SJSA1 (cell line): ENCODE data around the gene TSEN34. TPM values are rescaled to one million over a fixed set of nuclear protein-coding genes. Genes with fewer than 3 reads are reported as not detected.
"Not testable (repeated sequence)": the region's sequence is repeated elsewhere in the genome, so short reads cannot be mapped to it uniquely, and the experiment has no call there.

Source experiments
- DNase-seq, 2 experiments: peaks; one replicate each; pipeline ENCODE4 v3.0.0-alpha.2; 2015 to 2020; ENCODE audit warnings: low spot score in 2 of 2, low read depth in 1 of 2
- H3K27ac ChIP-seq: fragments of 250-450 bp; sonication (Bioruptor Pico); 2 replicates; pipeline ENCODE4 v1.5.1; 2020; ENCODE audit warnings: mild to moderate bottlenecking, moderate library complexity
- H3K27me3 ChIP-seq: fragments of 250-450 bp; sonication (Bioruptor Pico); replicated peaks from 2 replicates; pipeline ENCODE4 v1.5.1; 2020; ENCODE audit warnings: mild to moderate bottlenecking, moderate library complexity
- H3K36me3 ChIP-seq: fragments of 250-450 bp; sonication (Bioruptor Pico); 2 replicates; pipeline ENCODE4 v1.5.1; 2020; ENCODE audit warnings: mild to moderate bottlenecking
- H3K4me1 ChIP-seq: fragments of 250-450 bp; sonication (Bioruptor Pico); replicated peaks from 2 replicates; pipeline ENCODE4 v1.6.1; 2021; ENCODE audit warnings: mild to moderate bottlenecking
- H3K4me3 ChIP-seq: fragments of 250-450 bp; sonication (Bioruptor Pico); 2 replicates; pipeline ENCODE4 v1.5.1; 2020; ENCODE audit warnings: mild to moderate bottlenecking
- H3K9me3 ChIP-seq: fragments of 250-450 bp; sonication (Bioruptor Pico); replicated peaks from 2 replicates; pipeline ENCODE4 v1.5.1; 2020; ENCODE audit warnings: mild to moderate bottlenecking
- total RNA-seq: library from RNA; depleted of rRNA; stranded (reverse); fragments of >200 nt; shearing (Covaris generic); gene quantifications from 2 replicates; pipeline ENCODE4 v1.2.3, GENCODE V29; 2014

The TSEN34 gene
- total RNA-seq, 1 experiment from 2014 or later, result 85.4 TPM

DNA sequence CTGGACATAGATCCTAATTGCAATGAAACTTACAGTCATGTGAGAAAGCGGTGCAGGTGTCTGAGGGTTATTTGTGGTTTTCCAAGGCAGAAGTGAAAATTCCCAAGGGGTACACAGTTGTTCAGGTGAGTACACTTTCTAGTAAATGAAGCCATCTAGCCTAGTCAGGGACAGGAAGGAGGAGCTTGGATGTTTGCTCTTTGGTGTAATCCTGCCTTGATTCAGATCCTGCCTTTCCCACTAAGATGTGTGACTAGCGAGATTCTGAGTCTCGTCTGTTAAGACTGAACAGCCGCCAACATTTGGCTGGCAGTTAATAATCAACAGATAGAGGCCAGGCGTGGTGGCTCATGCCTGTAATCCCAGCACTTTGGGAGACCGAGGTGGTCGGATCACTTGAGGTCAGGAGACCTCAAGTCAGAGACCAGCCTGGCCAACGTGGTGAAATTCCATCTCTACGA, 12.1 kb downstream of the TSEN34 start:
- Histone ChIP-seq H3K9me3 (0 out of 2 replicates have a peak, but pooled peaks cover 3% of the 10 kb centered on the region), H3K36me3 (peaks cover 76% of the 10 kb centered on the region), H3K27me3 (no peaks in the 10 kb centered on the region), H3K4me1 (peaks cover 36% of the 10 kb centered on the region), H3K27ac (no peak overlapping the region), H3K4me3 (no peak overlapping the region)
- DNase-seq, result no peak

DNA sequence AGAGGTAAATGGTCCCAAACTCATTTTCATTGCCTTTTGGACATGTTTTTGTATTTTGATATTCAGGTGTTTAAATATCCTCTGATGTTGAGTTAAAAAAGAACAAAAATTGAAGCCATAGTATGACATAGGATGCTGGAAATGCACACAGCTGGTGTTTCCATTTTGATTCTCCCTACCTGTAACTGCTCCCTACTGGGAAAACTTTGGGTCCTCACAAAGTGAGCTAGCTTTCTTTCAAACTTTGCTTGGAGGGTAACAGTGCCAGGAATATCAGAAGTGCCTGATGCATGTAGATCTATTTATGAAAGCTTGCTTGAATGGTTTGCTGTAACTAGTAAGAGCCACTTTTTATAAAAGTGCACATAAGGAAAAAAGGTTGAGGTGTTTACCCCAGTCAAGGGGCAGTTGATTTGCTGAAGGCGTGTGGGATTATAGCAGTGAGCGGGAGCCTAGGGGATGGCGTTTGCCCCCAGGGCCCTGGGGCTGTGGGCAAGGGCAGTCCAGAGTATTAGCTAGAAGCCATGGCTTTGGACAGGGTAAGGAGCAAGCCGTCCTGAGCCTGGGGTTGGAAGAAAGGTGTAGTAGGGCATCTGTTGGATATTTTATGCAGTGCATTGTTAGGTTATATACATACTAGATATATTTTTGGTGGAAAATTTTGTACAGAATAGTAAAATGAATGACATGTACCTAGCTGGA, 13.8 kb downstream of the TSEN34 start:
- H3K4me1 ChIP-seq, result peaks cover 53% of the 10 kb centered on the region
- H3K4me3 ChIP-seq, result no peak overlapping the region
- H3K27ac ChIP-seq, result no peak overlapping the region
- H3K27me3 ChIP-seq, result no peaks in the 10 kb centered on the region
- H3K36me3 ChIP-seq, result peaks cover 90% of the 10 kb centered on the region
- 0 out of 2 replicates have a peak, but pooled peaks cover 3% of the 10 kb centered on the region for H3K9me3 ChIP-seq
- DNase-seq, result no peak

DNA sequence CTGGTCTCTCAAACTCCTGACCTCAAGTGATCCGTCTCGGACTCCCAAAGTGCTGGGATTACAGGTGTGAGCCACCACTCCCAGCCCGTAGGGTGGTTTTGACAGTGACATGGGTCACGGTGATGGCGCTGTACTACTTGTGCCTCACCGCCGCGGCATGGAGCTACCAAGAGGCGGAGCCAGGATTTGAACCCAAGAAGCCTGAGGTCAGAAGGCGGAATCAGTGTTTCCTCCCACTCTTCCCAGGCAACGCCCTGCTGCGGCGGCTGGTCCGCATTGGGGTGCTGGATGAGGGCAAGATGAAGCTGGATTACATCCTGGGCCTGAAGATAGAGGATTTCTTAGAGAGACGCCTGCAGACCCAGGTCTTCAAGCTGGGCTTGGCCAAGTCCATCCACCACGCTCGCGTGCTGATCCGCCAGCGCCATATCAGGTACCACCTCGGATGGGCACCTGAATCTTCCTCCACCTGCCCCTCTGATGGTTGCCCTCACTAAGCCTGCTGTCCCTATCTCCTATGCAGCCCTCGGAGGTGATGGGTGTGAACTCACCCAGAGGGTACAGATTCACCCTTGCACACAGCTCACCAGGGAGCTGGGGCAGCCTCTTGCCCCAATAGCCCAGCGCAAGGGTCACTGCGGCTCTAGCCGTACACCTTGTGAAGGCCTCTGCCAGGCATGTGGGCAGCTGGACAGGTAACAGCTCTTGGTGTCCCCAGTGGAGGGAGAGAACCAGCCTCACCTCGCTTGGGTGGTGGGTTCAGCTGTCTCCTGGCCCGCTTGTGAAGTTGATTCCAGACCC, 15.1 kb downstream of the TSEN34 start:
- H3K27me3 ChIP-seq, result no peaks in the 10 kb centered on the region
- peaks cover 87% of the 10 kb centered on the region for H3K36me3 ChIP-seq
- peaks cover 54% of the 10 kb centered on the region for H3K4me1 ChIP-seq
- no peak overlapping the region for H3K4me3 ChIP-seq
- no peak for DNase-seq
- 0 out of 2 replicates have a peak, but pooled peaks cover 3% of the 10 kb centered on the region for H3K9me3 ChIP-seq
- H3K27ac ChIP-seq, result no peak overlapping the region

DNA sequence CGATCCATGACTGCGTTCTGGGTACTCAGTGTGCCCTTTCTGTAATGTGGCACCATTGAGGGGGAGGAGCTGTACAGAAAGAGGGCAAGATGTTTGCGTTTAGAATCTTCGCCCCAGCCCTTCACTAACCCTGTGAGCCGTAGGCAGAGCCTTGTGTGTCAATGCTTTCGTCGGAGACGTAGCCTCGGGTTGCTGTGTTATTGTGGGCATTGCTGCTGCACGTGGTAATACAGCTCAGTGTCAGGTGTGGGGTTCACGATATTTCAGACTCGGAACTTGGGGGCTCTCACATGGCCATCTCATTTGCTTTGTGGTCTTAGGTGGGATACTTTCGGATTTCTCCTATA, 15.7 kb downstream of the TSEN34 start:
- Histone ChIP-seq H3K9me3 (no peaks in the 10 kb centered on the region), H3K4me3 (no peak overlapping the region), H3K4me1 (peaks cover 48% of the 10 kb centered on the region), H3K27me3 (no peaks in the 10 kb centered on the region), H3K36me3 (peaks cover 82% of the 10 kb centered on the region), H3K27ac (no peak overlapping the region)
- DNase-seq, result no peak

DNA sequence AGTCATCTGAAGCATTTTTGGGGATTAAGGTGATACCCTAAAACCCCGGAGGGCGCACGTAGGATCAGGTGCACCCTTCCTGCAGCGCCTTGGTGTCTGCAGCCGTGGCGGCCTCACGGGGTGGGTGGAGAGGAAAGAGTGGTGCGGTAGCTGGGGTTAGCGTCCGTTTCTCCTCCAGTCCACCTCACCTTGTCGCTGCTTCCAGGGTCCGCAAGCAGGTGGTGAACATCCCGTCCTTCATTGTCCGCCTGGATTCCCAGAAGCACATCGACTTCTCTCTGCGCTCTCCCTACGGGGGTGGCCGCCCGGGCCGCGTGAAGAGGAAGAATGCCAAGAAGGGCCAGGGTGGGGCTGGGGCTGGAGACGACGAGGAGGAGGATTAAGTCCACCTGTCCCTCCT, 16.1 kb downstream of the TSEN34 start:
- not testable (repeated sequence) for H3K4me3 ChIP-seq, H3K27me3 ChIP-seq, DNase-seq, H3K27ac ChIP-seq, H3K9me3 ChIP-seq
- Histone ChIP-seq H3K4me1 (peaks cover 44% of the 10 kb centered on the region), H3K36me3 (peaks cover 78% of the 10 kb centered on the region)

DNA sequence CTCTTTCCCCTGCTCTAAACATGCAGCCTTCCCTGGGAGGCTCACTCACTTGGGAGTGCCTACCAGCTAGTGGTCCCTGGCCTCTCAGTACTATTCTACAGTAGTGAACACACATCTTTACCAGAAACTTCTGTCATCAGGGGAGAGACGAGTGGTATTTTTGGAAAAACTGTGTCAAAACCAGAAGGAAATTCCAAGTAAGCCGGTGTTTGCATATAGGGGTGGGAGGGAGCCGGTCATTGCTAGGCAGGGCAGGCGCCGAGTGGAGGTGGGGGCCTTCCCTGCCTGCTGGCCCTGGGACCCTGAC, 16.5 kb downstream of the TSEN34 start:
- no peaks in the 10 kb centered on the region for H3K27me3 ChIP-seq
- H3K9me3 ChIP-seq, result no peaks in the 10 kb centered on the region
- H3K4me3 ChIP-seq, result no peak overlapping the region
- DNase-seq, result no peak
- peaks cover 40% of the 10 kb centered on the region for H3K4me1 ChIP-seq
- H3K27ac ChIP-seq, result no peak overlapping the region
- H3K36me3 ChIP-seq, result peaks cover 73% of the 10 kb centered on the region

DNA sequence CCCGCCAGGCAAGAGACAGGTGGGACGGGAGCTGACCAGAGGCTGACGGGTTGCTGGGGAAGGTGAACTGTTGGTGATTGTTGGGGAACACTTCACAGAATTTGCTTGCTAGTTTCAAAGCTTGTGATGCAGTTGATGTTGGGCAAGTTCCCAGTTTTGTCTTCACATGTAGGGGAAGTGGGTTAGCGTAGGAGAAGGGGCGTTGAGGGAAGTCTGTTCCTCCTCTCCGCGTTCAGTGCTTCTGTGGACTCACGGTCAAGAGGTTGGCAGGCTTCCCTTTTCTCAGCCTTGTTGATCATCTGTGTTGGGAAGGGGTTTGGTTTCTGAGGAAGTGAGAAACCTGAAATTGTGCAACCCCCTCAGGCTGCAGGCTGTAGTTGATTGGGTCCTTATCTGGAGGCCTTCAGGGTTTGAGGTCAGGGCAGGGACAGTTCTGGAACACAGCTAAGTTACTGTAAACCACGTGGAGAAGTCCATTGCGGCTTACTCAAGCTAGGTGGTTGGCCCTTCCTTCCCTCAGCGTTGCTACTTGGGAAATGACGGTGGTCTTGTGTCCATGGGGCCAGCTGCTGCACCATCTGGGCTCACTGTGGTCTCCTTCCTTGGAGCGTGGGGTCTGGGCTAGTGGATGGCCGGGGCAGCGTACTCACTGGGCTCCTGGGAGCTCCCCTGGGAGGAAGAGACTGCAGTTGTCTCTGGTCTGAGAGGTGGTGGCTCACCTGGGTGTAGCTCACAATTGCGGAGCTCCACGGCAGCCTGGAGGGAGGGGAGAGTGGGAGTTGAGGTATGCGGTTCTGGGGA, 17.1 kb downstream of the TSEN34 start:
- Histone ChIP-seq H3K36me3 (peaks cover 68% of the 10 kb centered on the region), H3K4me3 (no peak overlapping the region), H3K27me3 (no peaks in the 10 kb centered on the region), H3K27ac (no peak overlapping the region), H3K9me3 (no peaks in the 10 kb centered on the region), H3K4me1 (peaks cover 34% of the 10 kb centered on the region)
- peak in 1 of 2 experiments; percentile 31 for DNase-seq

DNA sequence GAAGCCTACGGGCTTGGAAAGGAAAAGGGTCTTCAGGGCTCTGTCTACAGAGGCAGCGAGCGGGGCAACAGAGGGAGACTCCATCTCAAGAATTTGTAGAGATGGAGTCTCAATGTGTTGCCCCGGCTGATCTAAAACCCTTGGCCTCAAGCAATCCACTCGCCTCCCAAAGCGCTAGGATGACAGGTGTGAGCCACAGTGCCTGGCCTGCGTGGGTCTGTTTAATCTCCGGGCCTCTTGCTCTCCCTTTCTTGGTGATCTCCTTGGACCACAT, 17.6 kb downstream of the TSEN34 start:
- Histone ChIP-seq H3K9me3 (no peaks in the 10 kb centered on the region), H3K4me1 (peaks cover 30% of the 10 kb centered on the region), H3K36me3 (peaks cover 62% of the 10 kb centered on the region), H3K4me3 (no peak overlapping the region), H3K27ac (no peak overlapping the region), H3K27me3 (no peaks in the 10 kb centered on the region)
- DNase-seq, result no peak

DNA sequence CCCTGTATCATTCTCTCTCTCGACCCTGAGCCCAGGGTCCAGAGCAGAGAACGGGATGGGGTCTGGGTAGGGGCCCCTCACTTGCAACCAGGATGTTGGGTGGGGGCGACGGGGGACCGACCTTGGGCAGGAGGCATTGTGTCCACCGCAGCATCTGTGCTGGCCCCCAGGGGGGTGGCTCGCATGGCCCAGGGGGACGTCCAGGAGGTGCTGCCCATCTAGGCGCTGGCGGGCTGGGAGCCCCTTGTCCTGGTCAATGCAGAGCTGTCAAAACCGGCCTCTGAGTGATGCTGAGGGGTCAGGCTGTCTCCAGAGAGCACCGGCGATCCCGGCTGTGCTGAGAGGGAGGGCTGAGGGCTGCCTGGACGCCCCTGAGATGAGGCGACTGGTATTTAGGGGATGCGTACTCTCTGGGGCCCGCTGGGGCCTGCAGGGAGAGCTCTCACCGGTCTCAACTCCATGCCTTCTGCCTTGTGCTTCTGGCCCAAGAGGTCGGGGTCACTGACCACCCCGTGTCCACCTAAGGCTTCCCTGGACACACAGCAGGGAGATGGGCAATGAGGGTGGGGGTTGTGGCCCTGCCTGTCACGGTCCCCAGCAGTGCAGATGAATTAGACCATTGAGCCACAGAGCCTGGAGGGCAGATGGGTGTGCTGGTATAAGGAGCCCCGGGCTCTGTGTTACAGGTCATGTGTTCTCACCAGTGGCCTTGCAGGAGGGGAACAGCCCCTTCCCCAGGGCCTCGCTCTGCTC, 18.1 kb downstream of the TSEN34 start:
- peak in 1 of 2 experiments; percentile 23 for DNase-seq
- H3K4me1 ChIP-seq, result peaks cover 30% of the 10 kb centered on the region
- H3K4me3 ChIP-seq, result no peak overlapping the region
- peaks cover 57% of the 10 kb centered on the region for H3K36me3 ChIP-seq
- H3K9me3 ChIP-seq, result no peaks in the 10 kb centered on the region
- no peaks in the 10 kb centered on the region for H3K27me3 ChIP-seq
- H3K27ac ChIP-seq, result no peak overlapping the region

DNA sequence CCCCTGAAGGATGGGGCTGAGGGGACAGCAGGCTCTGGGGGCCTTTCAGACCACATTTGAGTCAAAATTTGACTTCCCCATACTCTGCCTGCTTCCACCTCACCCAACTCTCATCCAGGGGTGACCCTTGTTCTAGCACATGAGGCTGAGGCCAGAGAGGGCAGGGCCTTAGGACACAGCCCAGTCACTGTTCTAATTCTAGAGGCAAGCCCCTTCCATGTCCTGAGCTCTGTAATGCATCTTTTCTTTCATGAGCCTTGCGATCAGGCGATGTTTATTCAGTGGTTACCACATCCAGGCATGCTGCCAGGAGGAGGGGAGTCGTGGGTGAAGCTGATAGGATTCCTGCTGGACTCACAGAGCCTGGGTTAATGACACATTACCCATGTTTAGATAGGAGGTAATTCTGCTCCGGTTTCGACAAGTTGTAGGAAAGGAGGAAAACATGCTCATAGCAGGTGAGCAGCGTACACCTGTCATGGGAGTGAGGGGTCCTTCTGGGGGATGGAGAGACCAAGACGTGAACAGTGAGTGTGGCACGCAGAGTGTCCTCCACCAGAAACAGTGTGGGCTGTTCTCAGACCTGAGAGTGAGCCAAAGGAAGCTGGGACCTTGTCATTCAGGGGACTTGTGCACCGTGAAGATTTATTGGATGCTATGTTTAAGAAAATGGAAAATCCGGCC, 18.8 kb downstream of the TSEN34 start:
- DNase-seq, result peak; percentile 89 to 95
- Histone ChIP-seq H3K4me3 (no peak overlapping the region), H3K27ac (no peak overlapping the region), H3K4me1 (peaks cover 30% of the 10 kb centered on the region), H3K36me3 (peaks cover 50% of the 10 kb centered on the region), H3K27me3 (no peaks in the 10 kb centered on the region), H3K9me3 (no peaks in the 10 kb centered on the region)

DNA sequence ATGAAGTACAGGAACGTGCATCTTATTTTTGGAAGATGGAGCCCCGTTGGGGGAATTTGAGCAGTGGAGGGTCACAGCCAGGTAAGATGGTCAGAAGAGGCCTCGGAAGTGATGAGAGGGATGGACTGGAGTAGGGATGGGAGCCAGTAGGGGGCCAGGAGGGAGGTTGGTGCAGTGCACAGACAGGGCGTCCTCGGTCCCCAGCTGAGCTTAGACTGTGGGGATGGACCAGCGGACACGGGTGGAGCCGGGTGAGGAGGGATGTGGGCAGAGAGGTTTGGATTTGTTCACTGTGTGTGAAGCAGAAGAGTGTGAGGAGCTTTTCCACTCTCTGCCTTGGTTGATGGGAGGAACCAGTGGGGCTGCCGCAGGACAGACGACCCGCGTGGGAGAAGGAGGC, 20.1 kb downstream of the TSEN34 start:
- DNase-seq, result no peak
- H3K27me3 ChIP-seq, result no peaks in the 10 kb centered on the region
- no peak overlapping the region for H3K4me3 ChIP-seq
- peaks cover 37% of the 10 kb centered on the region for H3K36me3 ChIP-seq
- no peak overlapping the region for H3K27ac ChIP-seq
- peaks cover 30% of the 10 kb centered on the region for H3K4me1 ChIP-seq
- H3K9me3 ChIP-seq, result no peaks in the 10 kb centered on the region

DNA sequence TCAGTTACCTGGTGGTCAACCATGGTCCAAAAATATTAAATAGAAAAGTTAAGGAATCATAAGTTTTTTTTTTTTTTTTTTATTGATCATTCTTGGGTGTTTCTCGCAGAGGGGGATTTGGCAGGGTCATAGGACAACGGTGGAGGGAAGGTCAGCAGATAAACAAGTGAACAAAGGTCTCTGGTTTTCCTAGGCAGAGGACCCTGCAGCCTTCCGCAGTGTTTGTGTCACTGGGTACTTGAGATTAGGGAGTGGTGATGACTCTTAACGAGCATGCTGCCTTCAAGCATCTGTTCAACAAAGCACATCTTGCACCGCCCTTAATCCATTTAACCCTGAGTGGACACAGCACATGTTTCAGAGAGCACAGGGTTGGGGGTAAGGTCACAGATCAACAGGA, 23.1 kb downstream of the TSEN34 start:
- not testable (repeated sequence) for H3K4me3 ChIP-seq

DNA sequence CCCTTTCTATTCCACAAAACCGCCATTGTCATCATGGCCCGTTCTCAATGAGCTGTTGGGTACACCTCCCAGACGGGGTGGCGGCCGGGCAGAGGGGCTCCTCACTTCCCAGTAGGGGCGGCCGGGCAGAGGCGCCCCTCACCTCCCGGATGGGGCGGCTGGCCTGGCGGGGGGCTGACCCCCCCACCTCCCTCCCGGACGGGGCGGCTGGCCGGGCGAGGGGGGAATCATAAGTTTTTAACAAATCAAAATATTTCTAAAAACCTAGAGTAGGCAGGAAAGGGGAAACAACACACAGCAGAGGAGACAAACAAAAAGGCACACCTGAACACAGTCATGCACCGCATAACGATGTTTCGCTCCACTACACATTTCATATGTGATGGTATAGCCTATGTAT, 23.6 kb downstream of the TSEN34 start:
- not testable (repeated sequence) for H3K27ac ChIP-seq, H3K4me3 ChIP-seq, H3K27me3 ChIP-seq, DNase-seq, H3K4me1 ChIP-seq, H3K36me3 ChIP-seq, H3K9me3 ChIP-seq

More for the DNA sequence above, 23.1 kb downstream of the TSEN34 start:
- H3K27me3 ChIP-seq, DNase-seq, H3K27ac ChIP-seq, H3K36me3 ChIP-seq, H3K9me3 ChIP-seq: not testable (repeated sequence)
- peaks cover 12% of the 10 kb centered on the region for H3K4me1 ChIP-seq
